ENCODE measurements around the gene SVIL.

Gene SVIL, protein sequence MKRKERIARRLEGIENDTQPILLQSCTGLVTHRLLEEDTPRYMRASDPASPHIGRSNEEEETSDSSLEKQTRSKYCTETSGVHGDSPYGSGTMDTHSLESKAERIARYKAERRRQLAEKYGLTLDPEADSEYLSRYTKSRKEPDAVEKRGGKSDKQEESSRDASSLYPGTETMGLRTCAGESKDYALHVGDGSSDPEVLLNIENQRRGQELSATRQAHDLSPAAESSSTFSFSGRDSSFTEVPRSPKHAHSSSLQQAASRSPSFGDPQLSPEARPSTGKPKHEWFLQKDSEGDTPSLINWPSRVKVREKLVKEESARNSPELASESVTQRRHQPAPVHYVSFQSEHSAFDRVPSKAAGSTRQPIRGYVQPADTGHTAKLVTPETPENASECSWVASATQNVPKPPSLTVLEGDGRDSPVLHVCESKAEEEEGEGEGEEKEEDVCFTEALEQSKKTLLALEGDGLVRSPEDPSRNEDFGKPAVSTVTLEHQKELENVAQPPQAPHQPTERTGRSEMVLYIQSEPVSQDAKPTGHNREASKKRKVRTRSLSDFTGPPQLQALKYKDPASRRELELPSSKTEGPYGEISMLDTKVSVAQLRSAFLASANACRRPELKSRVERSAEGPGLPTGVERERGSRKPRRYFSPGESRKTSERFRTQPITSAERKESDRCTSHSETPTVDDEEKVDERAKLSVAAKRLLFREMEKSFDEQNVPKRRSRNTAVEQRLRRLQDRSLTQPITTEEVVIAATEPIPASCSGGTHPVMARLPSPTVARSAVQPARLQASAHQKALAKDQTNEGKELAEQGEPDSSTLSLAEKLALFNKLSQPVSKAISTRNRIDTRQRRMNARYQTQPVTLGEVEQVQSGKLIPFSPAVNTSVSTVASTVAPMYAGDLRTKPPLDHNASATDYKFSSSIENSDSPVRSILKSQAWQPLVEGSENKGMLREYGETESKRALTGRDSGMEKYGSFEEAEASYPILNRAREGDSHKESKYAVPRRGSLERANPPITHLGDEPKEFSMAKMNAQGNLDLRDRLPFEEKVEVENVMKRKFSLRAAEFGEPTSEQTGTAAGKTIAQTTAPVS (N-terminal part only)

DNA sequence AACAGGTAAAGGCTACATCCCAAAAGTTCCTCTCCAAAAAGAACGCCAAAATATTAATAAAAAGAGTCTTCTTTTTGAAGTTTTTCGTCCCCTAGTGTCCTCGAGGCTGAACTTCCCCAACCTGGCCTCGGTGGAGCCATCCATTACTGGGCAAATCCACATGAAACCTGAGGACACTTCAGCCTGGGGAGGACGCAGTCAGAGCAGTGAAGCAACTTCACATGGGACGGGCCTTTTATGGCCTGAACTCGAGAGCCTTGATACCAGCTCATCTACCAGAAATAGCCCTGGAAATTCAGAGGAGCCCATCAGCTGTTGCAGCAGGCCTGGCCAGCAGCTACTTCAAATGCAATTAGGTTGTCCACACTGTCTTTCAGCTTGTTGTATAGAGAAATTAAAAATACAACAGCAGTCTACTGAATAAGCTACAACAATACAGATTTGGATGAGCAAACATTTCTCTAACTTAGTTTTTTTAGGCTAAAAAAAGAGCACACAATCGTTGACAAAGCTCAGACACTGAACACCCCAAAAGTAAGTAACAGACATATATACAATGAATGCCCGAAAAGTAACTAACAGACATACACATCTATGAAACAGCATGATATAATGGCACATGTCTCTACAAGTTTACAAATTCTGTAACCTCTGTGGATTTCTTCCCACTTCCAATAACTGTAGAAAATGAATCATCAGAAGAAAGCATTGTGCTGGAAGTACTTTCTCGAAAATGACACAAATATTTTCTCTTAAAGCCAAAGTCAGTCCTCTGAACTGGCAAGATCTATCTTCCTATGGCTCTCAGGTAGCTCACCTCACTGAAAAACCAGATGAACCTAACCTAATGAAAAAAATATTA is at the start of gene SVIL:
Gene SVIL, minus strand, starts transcription at position 208 of the 862 bp plus-strand sequence. CDS start 79,913 bp downstream, outside the sequence.
- DNase-seq, result no peak

DNA sequence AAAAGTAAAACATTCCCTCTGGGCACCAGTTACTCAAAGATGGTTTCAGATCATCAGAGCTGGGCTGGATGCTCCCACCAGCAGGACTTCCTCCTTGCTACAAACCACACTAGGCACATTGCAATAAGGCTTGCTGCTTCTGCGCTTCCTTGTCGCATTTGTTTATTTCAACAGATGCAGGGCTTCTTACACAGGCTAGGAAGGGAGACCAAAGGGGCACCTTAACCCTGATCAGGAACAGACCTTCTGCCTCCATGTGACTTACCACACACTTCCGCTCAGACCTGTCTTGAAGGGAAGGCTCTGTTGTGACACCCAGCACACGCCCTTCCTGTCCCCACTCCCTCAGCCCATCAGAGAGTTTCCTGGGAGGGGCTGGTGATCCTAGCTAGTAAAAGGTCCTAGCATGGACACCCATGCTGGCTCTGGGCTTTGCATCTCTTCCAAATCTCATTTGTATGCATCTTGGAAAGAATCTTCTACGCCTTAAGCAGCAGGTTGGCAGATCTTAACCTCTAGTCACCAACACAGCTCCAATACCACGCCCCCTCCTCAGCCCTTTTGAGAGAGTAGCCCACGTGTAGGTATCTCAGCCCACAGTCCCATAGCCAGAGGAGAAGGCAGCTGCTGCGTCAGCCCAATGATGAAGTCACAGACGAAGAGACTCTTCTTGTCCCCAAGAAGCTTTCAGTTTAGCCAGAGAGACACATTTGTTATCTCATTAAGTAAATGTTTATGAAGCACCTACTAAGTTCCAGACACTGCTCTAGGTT is 47.1 kb upstream of the SVIL start:
- DNase-seq, result peak in 3 of 4 experiments; percentile 3 to 42 (median 25)

DNA sequence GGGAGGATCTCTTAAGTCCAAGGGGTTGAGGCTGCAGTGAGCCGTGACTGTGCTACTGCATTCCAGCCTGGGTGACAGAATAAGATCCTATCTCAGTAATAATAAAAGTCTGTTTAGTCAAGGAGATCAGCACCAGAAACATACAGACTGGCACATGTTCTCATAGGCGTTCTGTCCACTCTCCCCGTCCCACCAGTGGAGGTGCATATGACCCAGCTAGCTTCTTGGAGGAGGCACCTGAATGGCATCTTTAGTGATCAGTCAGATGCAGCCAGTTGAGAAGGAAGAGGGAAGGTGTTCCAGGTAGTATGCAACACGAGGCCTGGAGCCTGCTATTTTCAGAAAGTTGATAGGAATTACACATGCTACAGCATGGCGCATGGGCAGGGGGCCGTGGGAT is 45.3 kb upstream of the SVIL start:
- no peak for DNase-seq

DNA sequence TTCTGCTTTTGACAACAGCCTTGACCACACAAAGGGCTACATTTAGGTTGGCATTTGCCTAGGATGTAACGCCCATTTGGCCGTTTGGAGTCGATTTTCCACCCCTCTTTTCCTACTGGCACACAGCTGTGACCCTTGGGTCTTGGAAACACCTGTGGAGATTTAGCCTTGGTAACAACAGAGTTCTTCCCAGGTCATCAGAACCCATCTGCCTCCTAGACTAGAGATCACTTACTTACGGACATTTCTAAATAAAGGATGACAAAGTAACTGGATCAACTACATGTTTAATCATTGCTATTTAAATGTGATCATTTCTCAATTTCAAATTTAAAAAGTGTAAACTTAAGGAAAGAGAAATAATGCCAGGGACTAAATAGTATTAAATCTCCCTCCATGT is 42.0 kb upstream of the SVIL start:
- no peak for DNase-seq

DNA sequence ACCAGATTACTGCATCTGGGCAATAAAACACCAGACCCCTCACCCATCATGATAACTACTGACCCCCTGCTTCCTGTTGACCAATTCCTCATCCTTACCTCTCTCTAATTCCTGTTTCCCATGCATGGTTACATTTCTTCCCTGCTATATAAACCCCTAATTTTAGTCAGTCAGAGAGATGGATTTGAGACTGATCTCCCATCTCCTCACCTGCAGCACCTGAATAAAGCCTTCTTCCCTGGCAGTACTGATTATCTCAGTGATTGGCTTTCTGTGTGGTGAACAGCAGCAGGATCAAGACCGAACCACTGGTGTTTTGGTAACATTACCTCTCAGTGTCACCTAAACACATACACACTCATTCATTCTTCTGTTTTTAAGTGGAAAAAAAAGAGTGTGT is 41.2 kb upstream of the SVIL start:
- no peak for DNase-seq

DNA sequence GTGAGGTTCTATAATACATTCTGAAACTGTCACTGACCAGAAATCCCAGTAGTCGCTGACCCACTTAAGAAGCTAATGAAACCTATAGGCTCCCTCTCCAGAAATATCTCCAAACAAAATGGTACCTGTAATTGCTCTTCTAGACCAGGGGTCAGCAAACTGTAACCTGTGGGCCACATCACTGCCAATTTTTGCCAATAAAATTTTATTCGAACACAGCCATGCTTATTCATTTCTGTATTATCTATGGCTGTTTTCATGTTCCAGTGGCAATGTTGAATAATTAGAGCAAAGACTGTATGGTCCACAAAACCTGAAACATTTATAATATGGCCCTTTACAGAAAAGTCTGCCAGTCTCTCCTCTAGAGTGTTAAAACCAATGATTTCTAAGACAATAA is 37.2 kb upstream of the SVIL start:
- DNase-seq, result no peak

DNA sequence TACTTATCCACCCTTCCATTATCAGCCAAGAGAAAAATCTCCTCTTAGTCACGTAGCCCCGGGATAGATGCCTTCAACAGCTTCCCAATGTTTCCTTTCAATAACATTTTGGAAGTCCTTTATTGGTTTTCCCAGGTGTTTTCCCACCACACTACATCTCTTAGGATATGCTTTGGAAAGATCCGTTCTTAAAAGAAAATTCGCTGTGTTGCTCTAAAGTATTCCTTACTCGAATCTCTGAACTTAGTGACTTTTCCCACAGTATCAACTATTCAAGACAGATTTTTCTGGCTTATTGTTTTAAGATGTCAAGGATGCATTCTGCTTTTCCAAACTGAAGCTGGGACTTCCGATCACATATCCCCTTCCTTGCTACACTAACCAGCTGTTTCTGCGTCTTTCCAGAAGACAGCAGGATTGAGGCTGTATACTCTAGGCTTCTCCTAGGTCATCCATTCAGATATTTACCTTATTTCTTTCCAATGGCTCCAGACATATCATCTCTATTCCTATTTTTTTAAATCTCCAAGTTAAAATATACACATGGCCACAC is 36.5 kb upstream of the SVIL start:
- no peak for DNase-seq

DNA sequence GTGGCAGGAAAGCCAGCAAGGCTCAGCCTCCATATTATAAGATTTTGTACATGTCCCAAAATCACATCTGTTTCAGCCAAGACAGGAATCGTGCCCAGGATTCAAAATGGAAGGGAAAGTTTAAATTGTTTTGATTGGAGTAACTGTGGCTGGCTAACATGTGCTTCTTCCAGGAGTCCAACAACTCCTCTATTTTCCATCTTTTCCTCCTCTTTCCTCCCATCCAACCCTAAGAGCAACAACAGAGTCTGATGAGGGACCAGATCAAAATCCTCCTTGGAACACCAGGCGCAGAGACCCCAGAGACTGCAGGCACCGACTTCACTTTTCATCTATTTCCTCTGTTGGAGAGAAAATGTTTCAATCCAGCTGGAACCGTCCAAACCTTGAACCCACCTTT is 36.0 kb upstream of the SVIL start:
- no peak for DNase-seq

DNA sequence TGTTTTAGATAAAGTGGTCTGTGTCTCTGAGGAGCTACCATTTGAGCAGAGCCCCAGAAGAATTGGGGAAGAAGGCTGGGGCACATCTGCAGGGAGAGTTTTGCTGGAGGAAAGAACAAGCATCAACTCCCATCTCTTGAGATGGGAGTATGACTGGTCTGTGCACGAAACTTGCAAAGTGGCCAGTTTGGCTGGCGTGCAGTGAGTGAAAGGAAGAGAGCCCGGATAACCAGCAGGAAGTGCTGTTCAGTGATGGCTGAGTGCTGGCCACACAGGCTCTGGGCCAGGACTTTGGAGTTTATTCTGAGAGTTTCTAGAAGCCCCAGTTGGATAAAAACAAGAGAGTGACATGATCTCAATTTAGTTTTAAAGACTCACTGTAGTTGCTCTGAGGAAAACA is 34.4 kb upstream of the SVIL start:
- no peak for DNase-seq

DNA sequence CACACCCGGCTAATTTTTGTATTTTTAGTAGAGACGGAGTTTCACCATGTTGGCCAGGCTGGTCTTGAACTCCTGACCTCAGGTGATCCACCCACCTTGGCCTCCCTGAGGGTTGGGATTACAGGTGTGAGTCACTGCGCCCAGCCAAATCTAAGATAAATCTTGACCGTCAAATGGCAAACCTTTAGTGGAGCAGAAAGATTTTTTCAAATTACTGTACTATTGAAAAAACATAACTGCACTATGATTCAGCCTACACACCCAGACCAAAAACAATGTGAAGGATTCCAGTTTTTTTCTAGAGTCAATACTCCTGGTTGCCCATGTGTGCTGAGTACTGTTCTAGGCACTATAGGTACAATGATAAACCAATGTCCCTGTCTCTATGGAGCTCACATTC is 33.9 kb upstream of the SVIL start:
- DNase-seq, result no peak

DNA sequence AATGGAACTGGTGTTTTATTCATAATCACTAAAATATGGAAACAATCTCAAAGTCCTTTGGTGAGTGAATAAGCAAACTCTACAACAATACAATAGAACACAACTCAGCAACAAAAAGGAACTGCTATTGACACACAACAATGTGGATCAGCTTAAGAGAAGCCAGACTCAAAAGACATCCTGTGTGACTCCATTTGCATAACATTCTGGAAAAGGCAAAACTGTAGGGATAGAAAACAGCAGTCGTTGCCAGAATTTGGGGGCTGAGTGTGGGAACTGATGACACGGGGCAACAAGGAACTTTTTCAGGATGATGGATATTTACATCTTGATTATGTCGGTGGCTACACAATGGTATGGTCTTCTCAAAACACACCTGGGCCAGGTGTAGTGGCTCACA is 32.4 kb upstream of the SVIL start:
- no peak for DNase-seq

DNA sequence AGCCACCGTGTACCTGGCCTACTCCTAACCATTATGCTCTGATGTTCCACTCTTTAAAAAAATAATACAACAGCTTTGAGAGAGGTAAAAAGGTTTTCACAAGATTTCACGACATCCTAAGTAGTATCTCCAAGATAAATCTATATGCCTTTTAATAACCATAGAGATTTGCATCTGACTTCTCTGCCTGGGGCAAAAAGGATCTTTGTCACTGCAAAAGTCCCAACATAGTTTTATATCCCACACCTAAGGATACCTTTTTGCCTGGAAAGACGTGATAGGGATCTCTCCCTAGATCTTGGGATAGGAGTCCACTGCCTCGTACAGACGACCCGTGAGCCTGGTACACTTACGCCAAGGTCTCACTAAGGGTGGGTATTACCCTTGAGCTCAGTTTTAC is 31.4 kb upstream of the SVIL start:
- no peak for DNase-seq

DNA sequence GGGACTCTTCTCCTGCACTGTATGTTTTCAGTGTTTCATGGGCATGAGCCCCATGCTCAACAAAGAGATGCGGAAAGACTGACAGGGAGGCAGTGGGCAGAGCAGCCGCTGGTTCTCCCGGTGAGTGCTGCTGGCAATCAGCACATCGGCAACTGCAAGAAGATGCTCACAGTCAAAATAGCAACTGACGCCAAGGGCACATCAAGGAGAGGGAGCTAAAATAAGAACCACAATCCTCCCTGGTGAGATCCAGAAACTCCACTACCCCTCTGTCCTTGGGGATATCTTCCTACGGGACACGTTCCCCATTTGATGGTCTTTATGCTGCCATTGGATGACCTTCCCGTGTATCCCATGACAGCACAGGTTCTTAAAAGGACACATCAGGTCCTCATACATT is 28.9 kb upstream of the SVIL start:
- no peak for DNase-seq

DNA sequence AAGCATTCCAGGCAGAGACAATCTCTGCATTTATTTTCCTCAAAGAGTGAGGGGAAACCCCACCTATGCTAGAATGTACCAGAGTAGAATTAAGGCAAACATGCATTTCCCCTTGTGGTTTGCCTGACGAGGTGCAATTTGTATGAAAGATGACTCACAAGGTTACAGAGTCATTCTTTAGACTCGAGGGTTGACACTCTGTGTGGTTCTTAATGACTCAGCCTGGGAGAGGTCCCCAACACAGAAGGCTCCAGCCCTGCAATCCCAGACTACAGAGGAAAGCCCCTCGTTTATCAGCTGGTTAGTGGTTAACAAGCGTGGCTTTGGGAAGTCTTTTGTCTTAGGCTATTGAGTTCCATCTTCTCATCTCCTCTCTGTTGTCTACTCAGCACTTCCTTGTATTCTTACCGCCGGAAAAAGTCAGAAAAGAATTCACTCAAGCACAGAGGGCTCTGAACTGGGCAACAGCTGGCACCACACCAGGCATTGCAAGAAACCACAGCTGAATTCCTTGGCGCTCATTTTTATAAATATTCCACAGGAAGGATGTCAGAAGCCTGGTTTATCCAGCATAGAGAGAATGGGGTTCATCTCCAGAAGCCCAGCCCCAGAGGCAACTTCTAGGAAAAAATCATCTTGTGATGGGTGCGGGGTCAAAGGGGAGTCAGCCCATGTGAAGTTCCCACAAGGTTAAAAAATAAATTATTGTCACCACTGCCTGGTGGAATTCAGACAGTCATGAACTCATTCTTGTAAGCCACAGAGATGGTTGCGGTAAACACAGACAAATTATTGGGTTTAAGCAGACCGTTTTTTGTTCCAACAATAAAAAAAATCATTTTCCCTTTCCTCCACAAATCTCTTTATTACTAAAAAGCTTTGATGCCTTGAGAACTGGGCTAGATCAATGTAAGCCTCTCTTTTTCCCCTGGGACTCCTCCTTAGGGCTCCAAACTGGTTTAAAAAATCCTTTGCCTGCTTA is 24.5 kb upstream of the SVIL start:
- peak in 2 of 4 experiments; percentile 4 to 13 for DNase-seq

DNA sequence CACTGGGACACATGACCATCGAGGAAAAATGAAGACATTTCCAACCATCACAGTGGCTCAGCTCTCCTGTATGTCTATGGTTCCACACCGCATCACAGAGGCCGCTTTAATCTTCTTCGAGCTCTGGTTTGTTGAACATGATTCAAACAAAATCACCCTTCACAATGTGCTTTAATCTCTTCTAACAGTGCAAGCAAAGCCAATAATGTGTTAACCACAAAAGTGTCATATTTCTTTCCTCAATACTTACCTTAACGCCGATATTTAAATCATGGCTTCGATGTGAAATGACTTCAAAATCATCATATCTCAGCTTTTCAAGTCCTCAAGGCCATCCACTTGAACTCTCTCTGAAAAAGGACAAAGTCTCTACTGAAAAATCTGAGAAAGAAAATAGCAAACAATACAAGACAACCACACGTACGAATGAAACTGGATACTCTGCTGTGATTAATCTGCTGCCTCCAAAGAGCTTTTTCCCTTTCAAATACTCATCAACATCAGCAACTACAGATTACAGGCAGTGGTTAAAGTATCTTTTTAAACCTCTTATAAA is 23.0 kb upstream of the SVIL start:
- DNase-seq, result no peak

DNA sequence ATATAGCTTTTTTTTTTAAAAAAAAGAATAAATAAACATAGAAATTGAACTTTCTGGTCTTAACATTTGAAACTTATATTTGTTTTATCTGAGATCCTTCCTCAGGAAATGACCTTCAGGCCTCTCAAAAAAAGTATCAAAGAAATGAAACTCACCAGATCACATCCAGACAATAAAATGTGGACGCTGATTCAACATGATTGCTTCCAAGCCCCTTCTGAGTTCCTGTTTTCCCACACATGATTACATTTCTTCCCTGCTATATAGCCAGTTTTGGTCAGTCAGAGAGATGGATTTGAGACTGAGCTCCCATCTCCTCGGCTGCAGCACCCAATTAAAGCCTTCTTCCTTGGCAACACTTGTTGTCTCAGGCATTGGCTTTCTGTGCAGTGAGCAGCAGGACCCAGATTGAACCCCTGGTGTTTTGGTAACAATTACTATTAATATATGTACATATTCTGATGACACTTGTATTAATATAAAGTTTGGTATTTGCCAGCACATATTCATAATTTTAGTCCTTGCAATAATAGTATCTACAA is 21.8 kb upstream of the SVIL start:
- no peak for DNase-seq

DNA sequence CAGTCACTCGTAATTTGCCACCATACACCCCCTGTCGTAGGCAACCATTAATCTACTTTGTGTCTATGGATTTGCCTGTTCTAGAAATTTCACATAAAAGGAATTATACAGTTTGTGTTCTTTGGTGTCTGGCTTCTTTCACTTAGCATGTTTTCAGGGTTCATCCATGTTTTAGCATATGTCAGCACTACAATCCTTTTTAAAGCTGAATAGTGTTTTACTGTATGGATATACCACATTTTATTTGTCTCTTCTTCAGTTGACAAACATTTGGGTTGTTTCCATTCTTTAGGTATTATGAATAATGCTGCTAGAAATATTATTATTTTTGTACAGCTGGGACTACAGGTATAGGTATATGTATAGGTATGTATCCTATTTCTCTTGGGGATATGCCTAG is 17.4 kb upstream of the SVIL start:
- DNase-seq, result no peak

DNA sequence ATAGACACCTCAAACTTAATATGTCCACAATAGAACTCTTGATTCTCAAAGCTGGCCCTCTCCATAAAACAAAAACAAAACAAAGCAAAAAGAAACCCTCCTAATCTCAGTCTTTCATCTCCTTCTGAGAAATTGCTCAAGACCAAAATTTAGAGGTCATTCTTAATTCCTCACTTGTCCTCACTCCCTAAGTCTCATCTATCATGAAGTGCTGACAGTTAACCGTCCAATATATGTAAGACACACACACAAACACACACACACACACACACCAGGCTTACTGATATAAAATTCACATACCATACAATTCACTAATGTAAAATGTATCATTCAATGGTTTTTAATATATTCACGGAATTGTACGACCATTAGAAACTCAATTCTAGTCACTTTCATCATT is 17.0 kb upstream of the SVIL start:
- DNase-seq, result no peak

DNA sequence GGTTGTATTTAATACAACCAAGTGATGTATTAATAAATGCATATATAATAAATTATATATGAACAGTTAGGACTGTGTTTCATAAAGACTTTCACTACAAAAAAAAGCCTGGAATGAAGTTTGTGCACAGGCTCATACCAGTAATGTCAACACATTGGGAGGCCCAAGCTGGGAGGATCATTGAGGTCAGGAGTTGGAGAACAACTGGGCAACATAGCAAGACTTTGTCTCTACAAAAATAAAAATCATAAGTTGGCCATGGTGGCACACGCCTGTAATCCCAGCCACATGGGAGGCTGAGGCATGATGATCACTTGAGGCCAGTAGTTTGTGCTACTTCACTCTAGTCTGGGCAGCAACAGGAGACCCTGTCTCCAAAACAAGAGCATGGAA is 15.8 kb upstream of the SVIL start:
- DNase-seq, result no peak
